HEK293T (cell line): Measurements from ENCODE around the gene SUGCT.

ENCODE experiments used
- ARNT ChIP-seq: fragments of 450-650 bp; IDR thresholded peaks from 2 replicates; pipeline ENCODE4 v1.6.1; 2017; ENCODE audit warnings: mild to moderate bottlenecking
- BHLHE40 ChIP-seq: fragments of 450-650 bp; IDR thresholded peaks from 2 replicates; pipeline ENCODE4 v1.6.1; 2016; ENCODE audit warnings: mild to moderate bottlenecking, moderate library complexity, borderline replicate concordance
- CTBP1 ChIP-seq: fragments of 450-650 bp; IDR thresholded peaks from 2 replicates; pipeline ENCODE4 v1.6.1; 2016; ENCODE audit warnings: borderline replicate concordance
- FOXK2 ChIP-seq: fragments of 450-650 bp; IDR thresholded peaks from 2 replicates; pipeline ENCODE4 v1.6.1; 2016; ENCODE audit warnings: mild to moderate bottlenecking
- FOXM1 ChIP-seq: fragments of 450-650 bp; IDR thresholded peaks from 2 replicates; pipeline ENCODE4 v1.6.1; 2017; ENCODE audit warnings: mild to moderate bottlenecking, borderline replicate concordance
- HDGF ChIP-seq: fragments of 450-650 bp; IDR thresholded peaks from 2 replicates; pipeline ENCODE4 v1.6.1; 2017; ENCODE audit warnings: antibody characterized with exemption, borderline replicate concordance
- SP1 ChIP-seq: fragments of 450-650 bp; IDR thresholded peaks from 2 replicates; pipeline ENCODE4 v1.6.1; 2017
- SUZ12 ChIP-seq: fragments of 450-650 bp; IDR thresholded peaks from 2 replicates; pipeline ENCODE4 v1.6.1; 2016; ENCODE audit warnings: mild to moderate bottlenecking
- TARDBP ChIP-seq: fragments of 450-650 bp; IDR thresholded peaks from 2 replicates; pipeline ENCODE4 v1.6.1; 2016
- TF ChIP-seq, protein P1 (sequence below): fragments of 450-650 bp; IDR thresholded peaks from 2 replicates; pipeline ENCODE4 v1.6.1; 2016

DNA sequence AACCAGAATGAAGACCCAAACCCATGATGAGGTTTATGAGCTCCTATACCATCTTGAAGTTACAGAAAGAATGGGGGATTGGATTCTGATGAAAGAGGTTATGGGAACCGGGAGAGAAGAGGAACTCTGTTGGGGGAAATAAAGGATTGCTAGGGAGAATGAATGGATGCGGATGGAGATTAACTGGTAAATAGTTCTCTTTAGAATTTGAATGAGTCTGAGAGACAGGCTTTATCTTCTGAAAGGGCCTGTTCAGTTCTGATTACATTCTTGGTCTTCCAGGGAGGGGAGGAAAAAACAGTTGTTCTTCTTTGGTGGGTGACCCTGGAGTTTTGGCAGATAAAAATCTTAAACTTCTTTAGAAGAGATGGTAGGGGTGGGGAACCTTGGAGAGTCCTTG, 13.9 kb downstream of the SUGCT start:
- no peak for TF ChIP-seq CTBP1
- TF ChIP-seq HDGF = no peak
- TF ChIP-seq, protein P1, sequence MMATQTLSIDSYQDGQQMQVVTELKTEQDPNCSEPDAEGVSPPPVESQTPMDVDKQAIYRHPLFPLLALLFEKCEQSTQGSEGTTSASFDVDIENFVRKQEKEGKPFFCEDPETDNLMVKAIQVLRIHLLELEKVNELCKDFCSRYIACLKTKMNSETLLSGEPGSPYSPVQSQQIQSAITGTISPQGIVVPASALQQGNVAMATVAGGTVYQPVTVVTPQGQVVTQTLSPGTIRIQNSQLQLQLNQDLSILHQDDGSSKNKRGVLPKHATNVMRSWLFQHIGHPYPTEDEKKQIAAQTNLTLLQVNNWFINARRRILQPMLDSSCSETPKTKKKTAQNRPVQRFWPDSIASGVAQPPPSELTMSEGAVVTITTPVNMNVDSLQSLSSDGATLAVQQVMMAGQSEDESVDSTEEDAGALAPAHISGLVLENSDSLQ = no peak
- no peak for TF ChIP-seq FOXK2
- no peak for TF ChIP-seq SP1
- no peak for TF ChIP-seq FOXM1
- TF ChIP-seq BHLHE40 = no peak
- no peak for TF ChIP-seq SUZ12
- no peak for TF ChIP-seq ARNT
- no peak for TF ChIP-seq TARDBP
